Endothelial cell of umbilical vein (primary cell): Measurements from ENCODE around the gene MEN1. TPM values are rescaled to one million over a fixed set of nuclear protein-coding genes. Genes with fewer than 3 reads are reported as not detected.
"Not testable (repeated sequence)": the region's sequence is repeated elsewhere in the genome, so short reads cannot be mapped to it uniquely, and the experiment has no call there.

Source experiments
- BruUV-seq: library from RNA; stranded (reverse); fragments of 400-500 nt; replicated peaks from 2 replicates; lab custom pipeline; 2021; lab: Mats Ljungman, UMichigan
- CTCF ChIA-PET: fragments of 300-600, 350-600 bp; sonication (Branson Sonifier 250); formaldehyde crosslinking; loops from one replicate; lab custom pipeline; 2021; ENCODE audit warnings: antibody characterized with exemption, inconsistent platforms; lab: Charles Lee
- POLR2A ChIA-PET: fragments of 300-600, 350-600 bp; sonication (Branson Sonifier 250); formaldehyde crosslinking; loops from one replicate; lab custom pipeline; 2021; ENCODE audit warnings: antibody characterized with exemption, inconsistent platforms; lab: Charles Lee
- DNase-seq: peaks from one replicate; pipeline ENCODE4 v3.0.0-alpha.2; 2011; ENCODE audit warnings: low read depth, low spot score
- FAIRE-seq: peaks from 2 replicates; lab custom pipeline; 2011; peaks lifted over from hg19 to GRCh38; lab: Jason Lieb, UNC
- H2AFZ ChIP-seq: 2 replicates; pipeline ENCODE4 v1.6.0; 2012; ENCODE audit warnings: low read depth, low read length, control low read depth, inconsistent platforms
- H3K27ac ChIP-seq: 2 replicates; pipeline ENCODE4 v1.5.1; 2011; ENCODE audit warnings: low read depth, mild to moderate bottlenecking, control low read depth, low read length, moderate library complexity; ENCODE audit not compliant: insufficient read depth
- H3K27me3 ChIP-seq, 2 experiments: 2 replicates each; pipeline versions ENCODE4 v1.6.0 to v1.6.1; 2011; ENCODE audit warnings: low read length in 2 of 2, mixed read lengths in 1 of 2; ENCODE audit not compliant: control insufficient read depth in 2 of 2, insufficient read depth in 2 of 2
- H3K36me3 ChIP-seq, 2 experiments: 2 replicates in 1 of 2; 3 replicates in 1 of 2; pipeline ENCODE4 v1.5.1; 2011; ENCODE audit warnings: low read length in 2 of 2, mild to moderate bottlenecking in 1 of 2, moderate library complexity in 1 of 2; ENCODE audit not compliant: control insufficient read depth in 2 of 2, insufficient read depth in 2 of 2; ENCODE audit errors: extremely low read depth in 1 of 2
- H3K4me1 ChIP-seq: 3 replicates; pipeline ENCODE4 v1.5.1; 2011; ENCODE audit warnings: mild to moderate bottlenecking, low read length; ENCODE audit not compliant: control insufficient read depth, insufficient read depth; ENCODE audit errors: extremely low read depth
- H3K4me2 ChIP-seq: 2 replicates; pipeline ENCODE4 v1.6.1; 2011; ENCODE audit warnings: low read length, control low read depth, mixed read lengths; ENCODE audit not compliant: insufficient read depth
- H3K4me3 ChIP-seq, 3 experiments: fragments of 200-600 bp in 1 of 3; sonication (generic), shearing (Covaris generic) in 1 of 3; replicated peaks in 1 of 3; 2 replicates each; pipeline ENCODE4 v1.5.1; 2011 to 2016; ENCODE audit warnings: control low read depth in 3 of 3, low read length in 3 of 3, mild to moderate bottlenecking in 2 of 3, inconsistent platforms in 1 of 3, low read depth in 1 of 3, moderate library complexity in 1 of 3; ENCODE audit not compliant: insufficient read depth in 1 of 3
- H3K79me2 ChIP-seq: 2 replicates; pipeline ENCODE4 v1.6.0; 2012; ENCODE audit warnings: low read length, inconsistent platforms; ENCODE audit not compliant: control insufficient read depth, insufficient read depth
- H3K9ac ChIP-seq: replicated peaks from 2 replicates; pipeline ENCODE3; 2011; ENCODE audit warnings: low read length, control low read depth; ENCODE audit not compliant: insufficient read depth; ENCODE audit errors: extremely low read depth
- H3K9me1 ChIP-seq: replicated peaks from 3 replicates; pipeline ENCODE4 v1.6.0; 2011; ENCODE audit warnings: mild to moderate bottlenecking, low read length; ENCODE audit not compliant: control insufficient read depth, insufficient read depth; ENCODE audit errors: extremely low read depth
- H3K9me3 ChIP-seq: replicated peaks from 2 replicates; pipeline ENCODE4 v1.5.1; 2012; ENCODE audit warnings: low read length, inconsistent platforms; ENCODE audit not compliant: control insufficient read depth, insufficient read depth
- H4K20me1 ChIP-seq: replicated peaks from 2 replicates; pipeline ENCODE3; 2011; ENCODE audit warnings: mild to moderate bottlenecking, low read length; ENCODE audit not compliant: control insufficient read depth, insufficient read depth; ENCODE audit errors: extremely low read depth
- CTCF ChIP-seq, 2 donors: IDR thresholded peaks; 1 replicate in 1 of 2; 2 replicates in 1 of 2; pipeline ENCODE4 v1.5.1; 2011; ENCODE audit warnings: low read length in 2 of 2, mild to moderate bottlenecking in 2 of 2, moderate library complexity in 2 of 2, control low read depth in 1 of 2, inconsistent platforms in 1 of 2, low read depth in 1 of 2; ENCODE audit not compliant: insufficient read depth in 1 of 2; ENCODE audit errors: extremely low read depth in 1 of 2
- EZH2 ChIP-seq: IDR thresholded peaks from 2 replicates; pipeline ENCODE4 v1.6.1; 2012; ENCODE audit warnings: borderline replicate concordance, low read depth, mild to moderate bottlenecking, moderate library complexity, low read length, inconsistent platforms; ENCODE audit not compliant: severe bottlenecking
- FOS ChIP-seq: IDR thresholded peaks from 2 replicates; pipeline ENCODE4 v1.6.1; 2011; ENCODE audit warnings: mild to moderate bottlenecking, low read length, moderate library complexity, borderline replicate concordance; ENCODE audit not compliant: insufficient read depth
- GATA2 ChIP-seq: IDR thresholded peaks from 2 replicates; pipeline ENCODE4 v1.7.0; 2011; ENCODE audit warnings: low read depth, mild to moderate bottlenecking, moderate library complexity, mixed read lengths, low read length; ENCODE audit not compliant: insufficient read length, insufficient read depth
- JUN ChIP-seq: IDR thresholded peaks from 2 replicates; pipeline ENCODE4 v1.6.1; 2011; ENCODE audit warnings: borderline replicate concordance, low read depth; ENCODE audit not compliant: insufficient read length, insufficient read depth
- MAX ChIP-seq: IDR thresholded peaks from 2 replicates; pipeline ENCODE4 v1.6.1; 2011; ENCODE audit not compliant: insufficient read depth, insufficient read length
- MYC ChIP-seq: IDR thresholded peaks from one replicate; pipeline ENCODE4 v1.6.1; 2011; ENCODE audit warnings: mild to moderate bottlenecking, low read depth, low read length
- POLR2A ChIP-seq: IDR thresholded peaks from 2 replicates; pipeline ENCODE4 v1.6.1; 2012; ENCODE audit warnings: low read depth, mild to moderate bottlenecking, control low read depth, low read length
- POLR2AphosphoS5 ChIP-seq: IDR thresholded peaks from 2 replicates; pipeline ENCODE4 v1.6.1; 2012; ENCODE audit warnings: low read depth, mild to moderate bottlenecking, control low read depth, low read length, moderate library complexity; ENCODE audit not compliant: insufficient read depth
- dilution Hi-C: fragments of 300-500 bp; cut with MboI; formaldehyde crosslinking; loops from one replicate; pipeline ENCODE4 v1.15.0; 2019; ENCODE audit warnings: low sequenced_read_pairs; ENCODE audit not compliant: extremely low pct_ligation_motif_present
- intact Hi-C: fragments of 100-400 bp; cut with micrococcal nuclease; formaldehyde crosslinking; loops from one replicate; pipeline ENCODE4 v1.10.0; 2022
- polyA plus RNA-seq, 4 experiments: library from polyadenylated mRNA; depleted of rRNA in 3 of 4; stranded (reverse) in 3 of 4; unstranded in 1 of 4; fragments of >200 nt; gene quantifications; 2 replicates each; pipeline versions ENCODE4 v1.2.1 to v1.2.3, GENCODE V29; 2011 to 2012; ENCODE audit warnings: missing spikeins in 1 of 4
- total RNA-seq: library from RNA; stranded (reverse); gene quantifications from 2 replicates; pipeline ENCODE4 v1.2.3, GENCODE V29; 2021

MEN1 gene
- total and polyA plus RNA-seq, 2 donors (not counting 3 experiments of a cell fraction or from before 2014, with no cell fraction given) = 41.1 to 43.1 TPM

GRCh38 chr11:64817476-64817875 lies 7.1 kb upstream of the MEN1 start:
- no TSS peak for BruUV-seq
- POLR2A ChIA-PET = no interaction called here
- Histone ChIP-seq H3K4me3 (no peak overlapping the region), H3K79me2 (no peaks in the 10 kb centered on the region), H3K27me3 (no peaks in the 10 kb centered on the region), H2AFZ (no peak overlapping the region), H4K20me1 (no peaks in the 10 kb centered on the region), H3K9ac (no peak overlapping the region), H3K9me1 (no peaks in the 10 kb centered on the region), H3K36me3 (no peaks in the 10 kb centered on the region), H3K4me2 (no peak overlapping the region), H3K27ac (no peak overlapping the region), H3K4me1 (no peaks in the 10 kb centered on the region), H3K9me3 (no peaks in the 10 kb centered on the region)
- DNase-seq (no peak), FAIRE-seq (no peak)
- CTCF ChIA-PET = no interaction called here
- dilution Hi-C loops (no loop called here), intact Hi-C loops (no loop called here)
- TF ChIP-seq POLR2A (no peak), JUN (no peak), MAX (no peak), MYC (no peak), GATA2 (no peak), FOS (no peak), EZH2 (no peak), POLR2AphosphoS5 (no peak), CTCF (IDR thresholded peaks at IDR 0.05; ENCODE audit: extremely low read depth in 1 of 2, insufficient read depth in 1 of 2, low read depth in 1 of 2, low read length in 2 of 2) (no peak)

- DNase-seq, H3K4me1 ChIP-seq, H3K36me3 ChIP-seq, H3K79me2 ChIP-seq, H3K4me3 ChIP-seq, H3K27ac ChIP-seq, H3K9me3 ChIP-seq, POLR2A ChIA-PET, intact Hi-C loops, H4K20me1 ChIP-seq, H3K9ac ChIP-seq, H3K9me1 ChIP-seq, BruUV-seq, dilution Hi-C loops, H3K4me2 ChIP-seq, CTCF ChIA-PET, H3K27me3 ChIP-seq, FAIRE-seq, H2AFZ ChIP-seq: not testable (repeated sequence)
Observed at GRCh38 chr11:64815433-64815832, 5.1 kb upstream of the MEN1 start.
